Peyer's patch (tissue), 4 donors: ENCODE measurements around the gene TRPV5.

Experiments
- CTCF ChIP-seq, 6 experiments: fragments of 450-650 bp in 4 of 6; fragments of 200-600 bp in 2 of 6; sonication (generic) in 1 of 6; IDR thresholded peaks; one replicate each; pipeline ENCODE4 v1.5.1; 2017 to 2019; ENCODE audit warnings: antibody characterized with exemption in 6 of 6, mild to moderate bottlenecking in 3 of 6, moderate library complexity in 1 of 6
- POLR2A ChIP-seq, 2 donors: fragments of 450-650 bp; IDR thresholded peaks; one replicate each; pipeline ENCODE4 v1.5.1; 2017; ENCODE audit warnings: antibody characterized with exemption in 2 of 2, mild to moderate bottlenecking in 2 of 2, moderate library complexity in 2 of 2

- no peak for TF ChIP-seq CTCF (IDR thresholded peaks at IDR 0.05)
- TF ChIP-seq POLR2A (IDR thresholded peaks at IDR 0.05): no peak
These were observed 26.9 kb downstream of the TRPV5 start for GRCh38 chr7:142906643-142907042.
